Stomach (tissue), 9 donors: ENCODE data around the gene LNPEP. TPM values are rescaled to one million over a fixed set of nuclear protein-coding genes. Genes with fewer than 3 reads are reported as not detected.

Source experiments
- DNase-seq, 2 donors: peaks; one replicate each; pipeline versions ENCODE4 v3.0.0 to v3.0.0-alpha.2; 2013 to 2019
- H3K27ac ChIP-seq, 5 donors: fragments of 200-600 bp in 4 of 5; sonication (generic) in 4 of 5; one replicate each; pipeline ENCODE4 v1.5.1; 2013 to 2019; ENCODE audit warnings: mild to moderate bottlenecking in 1 of 5, moderate library complexity in 1 of 5
- H3K27me3 ChIP-seq, 3 donors: fragments of 200-600 bp; sonication (generic); one replicate each; pipeline ENCODE4 v1.5.1; 2017 to 2019; ENCODE audit warnings: mixed run types in 1 of 3
- H3K36me3 ChIP-seq, 4 donors: fragments of 200-600 bp; sonication (generic); 1 replicate in 3 of 4; 2 replicates in 1 of 4; pipeline ENCODE4 v1.5.1; 2016 to 2019
- H3K4me1 ChIP-seq, 4 donors: fragments of 200-600 bp; sonication (generic); one replicate each; pipeline ENCODE4 v1.5.1; 2016 to 2019
- H3K4me3 ChIP-seq, 4 donors: fragments of 200-600 bp; sonication (generic) in 3 of 4; one replicate each; pipeline ENCODE4 v1.5.1; 2016 to 2019; ENCODE audit warnings: mild to moderate bottlenecking in 1 of 4
- H3K9me3 ChIP-seq, 4 donors: fragments of 200-600 bp; sonication (generic); one replicate each; pipeline ENCODE4 v1.5.1; 2016 to 2019
- CTCF ChIP-seq, 7 experiments: fragments of 450-650 bp in 4 of 7; fragments of 200-600 bp in 3 of 7; sonication (generic) in 3 of 7; IDR thresholded peaks; one replicate each; pipeline ENCODE4 v1.5.1; 2016 to 2019; ENCODE audit warnings: antibody characterized with exemption in 7 of 7, control low read depth in 2 of 7, mild to moderate bottlenecking in 1 of 7
- EP300 ChIP-seq: sonication (generic); formaldehyde crosslinking; IDR thresholded peaks from one replicate; pipeline ENCODE4 v1.6.1; 2017; ENCODE audit warnings: antibody characterized with exemption
- POLR2A ChIP-seq, 4 donors: fragments of 450-650 bp; IDR thresholded peaks; one replicate each; pipeline ENCODE4 v1.6.1; 2016; ENCODE audit warnings: antibody characterized with exemption in 4 of 4, control low read depth in 2 of 4, mild to moderate bottlenecking in 1 of 4, moderate library complexity in 1 of 4
- POLR2AphosphoS5 ChIP-seq, 3 donors: sonication (generic); formaldehyde crosslinking; IDR thresholded peaks; one replicate each; pipeline ENCODE4 v1.6.1; 2016; ENCODE audit warnings: antibody characterized with exemption in 3 of 3
- WGBS, 5 donors: extraction: QIAGEN DNeasy Blood & Tissue Kit in 3 of 5; methylation state at CpG; one replicate each; pipeline versions ENCODE4 v1.1.5 to v1.1.7; 2013 to 2018; 5-methylcytosine and 5-hydroxymethylcytosine counted together
- intact Hi-C: fragments of 100-400 bp; cut with DNase I; formaldehyde crosslinking; loops from one replicate; pipeline ENCODE4 v1.15.1; 2023; ENCODE audit warnings: low total_unique reads
- polyA plus RNA-seq, 3 donors: library from polyadenylated mRNA; stranded (reverse); fragments of 200-250 nt; gene quantifications; one replicate each; pipeline ENCODE4 v1.2.3, GENCODE V29; 2013
- total RNA-seq, 5 donors: library from RNA; depleted of rRNA; stranded (reverse); fragments of >200 nt; gene quantifications; one replicate each; pipeline versions ENCODE4 v1.1.0 to v1.2.3, GENCODE V29; 2014 to 2016
- donor health status: healthy with polysubstance abuse.
- donor health status: Bipolar disorder and iron deficiency.
- donor health status: healthy.

The LNPEP gene
- total and polyA plus RNA-seq, 8 donors = 2.0 to 160 (median 28.9) TPM

- intact Hi-C loops = no loop called here
- H3K4me3 ChIP-seq = no peak overlapping the region
- TF ChIP-seq EP300 = no peak
- no peak for TF ChIP-seq CTCF (IDR thresholded peaks at IDR 0.05)
- no peak for TF ChIP-seq POLR2A (IDR thresholded peaks at IDR 0.05)
- no peak for TF ChIP-seq POLR2AphosphoS5 (IDR thresholded peaks at IDR 0.05)
- H3K36me3 ChIP-seq = no peaks in the 10 kb centered on the region
- DNase-seq = no peak
- H3K27me3 ChIP-seq = no peaks in the 10 kb centered on the region
- WGBS, 5 donors = 79 to 90% (median 84%) methylated on average over 7 of the region's 7 CpGs
- no peaks in the 10 kb centered on the region for H3K4me1 ChIP-seq
- H3K27ac ChIP-seq = no peak overlapping the region
- H3K9me3 ChIP-seq = no peaks in the 10 kb centered on the region
Measured at GRCh38 chr5:97049175-97049574, 113.3 kb downstream of the LNPEP start.

GRCh38 chr5:97056263-97056662 lies 120.4 kb downstream of the LNPEP start:
- 94 to 100% (median 95%) methylated on average over 1 of the region's 1 CpG for WGBS, 5 donors
- no peaks in the 10 kb centered on the region for H3K27me3 ChIP-seq
- H3K4me3 ChIP-seq = no peak overlapping the region
- H3K36me3 ChIP-seq = no peaks in the 10 kb centered on the region
- no peak overlapping the region for H3K27ac ChIP-seq
- no peaks in the 10 kb centered on the region for H3K4me1 ChIP-seq
- TF ChIP-seq EP300 = no peak
- no peak for TF ChIP-seq CTCF (IDR thresholded peaks at IDR 0.05)
- TF ChIP-seq POLR2A (IDR thresholded peaks at IDR 0.05) = no peak
- TF ChIP-seq POLR2AphosphoS5 (IDR thresholded peaks at IDR 0.05) = no peak
- intact Hi-C loops = no loop called here
- no peak for DNase-seq
- H3K9me3 ChIP-seq = peaks cover 0 to 15% (median 0%) of the 10 kb centered on the region in 4 donors

- TF ChIP-seq EP300 (no peak), CTCF (IDR thresholded peaks at IDR 0.05) (no peak), POLR2AphosphoS5 (IDR thresholded peaks at IDR 0.05) (no peak), POLR2A (IDR thresholded peaks at IDR 0.05) (no peak)
- Histone ChIP-seq H3K9me3 (peaks cover 0 to 15% (median 0%) of the 10 kb centered on the region in 4 donors), H3K27ac (no peak overlapping the region), H3K4me3 (no peak overlapping the region), H3K36me3 (no peaks in the 10 kb centered on the region), H3K27me3 (no peaks in the 10 kb centered on the region), H3K4me1 (no peaks in the 10 kb centered on the region)
- intact Hi-C loops = no loop called here
- DNase-seq = no peak
- 70 to 83% (median 77%) methylated on average over 8 of the region's 8 CpGs for WGBS, 5 donors
Measured at GRCh38 chr5:97062046-97062445, 126.2 kb downstream of the LNPEP start.

- TF ChIP-seq CTCF (IDR thresholded peaks at IDR 0.05) (no peak), POLR2A (IDR thresholded peaks at IDR 0.05) (no peak), POLR2AphosphoS5 (IDR thresholded peaks at IDR 0.05) (no peak), EP300 (no peak)
- H3K4me3 ChIP-seq = no peak overlapping the region
- no peaks in the 10 kb centered on the region for H3K36me3 ChIP-seq
- no peaks in the 10 kb centered on the region for H3K27me3 ChIP-seq
- H3K4me1 ChIP-seq = no peaks in the 10 kb centered on the region
- H3K27ac ChIP-seq = no peak overlapping the region
- H3K9me3 ChIP-seq = peaks cover 0 to 15% (median 0%) of the 10 kb centered on the region in 4 donors
- DNase-seq = no peak
- intact Hi-C loops = no loop called here
- WGBS, 5 donors = 78 to 97% (median 92%) methylated on average over 1 of the region's 1 CpG
Measured at GRCh38 chr5:97063251-97063650, 127.4 kb downstream of the LNPEP start.
